K562 (cell line): Measurements from ENCODE around the gene RAB1B. TPM values are rescaled to one million over a fixed set of nuclear protein-coding genes. Genes with fewer than 3 reads are reported as not detected.
A peak's percentile ranks its signal among the peaks of the same experiment; 100 is the strongest.

ENCODE experiments used
- ATAC-seq: fragments of 200-7000 bp; cut with Tn5 transposase; 3 replicates; pipeline ENCODE4 v1.9.1; 2020; ENCODE audit warnings: moderate library complexity
- BruUV-seq: library from RNA; stranded (reverse); fragments of 400-500 nt; replicated peaks from 2 replicates; lab custom pipeline; 2021; lab: Mats Ljungman, UMichigan
- CTCF ChIA-PET: fragments of 300-600 bp; formaldehyde crosslinking; extraction: SDS; loops from one replicate; lab custom pipeline; 2021; ENCODE audit warnings: low intra/inter-chr PET ratio; lab: Yijun Ruan, JAX
- POLR2A ChIA-PET: fragments of 300-600, 350-650 bp; sonication (Branson Sonifier 250); formaldehyde crosslinking; extraction: SDS; loops from one replicate; lab custom pipeline; 2021; ENCODE audit warnings: antibody characterized with exemption, inconsistent platforms; lab: Yijun Ruan, JAX
- DNase-seq, 4 experiments: peaks; one replicate each; pipeline versions ENCODE4 v3.0.0 to v3.0.0-alpha.2; 2011 to 2018; ENCODE audit warnings: low spot score in 3 of 4, mixed read lengths in 3 of 4; ENCODE audit errors: extremely low read depth in 1 of 4
- FAIRE-seq: peaks from 2 replicates; lab custom pipeline; 2011; peaks lifted over from hg19 to GRCh38; lab: Jason Lieb, UNC
- H2AFZ ChIP-seq: 2 replicates; pipeline ENCODE4 v1.6.0; 2011; ENCODE audit warnings: low read depth, low read length, control low read depth, inconsistent platforms
- H3K27ac ChIP-seq: fragments of 200-600 bp; 3 replicates; pipeline ENCODE4 v1.8.0; 2011; ENCODE audit warnings: low read depth, mild to moderate bottlenecking, control low read depth, inconsistent platforms, low read length, moderate library complexity, mixed read lengths; ENCODE audit errors: extremely low read depth
- H3K27me3 ChIP-seq, 2 experiments: fragments of 300-600 bp in 1 of 2; 2 replicates in 1 of 2; 3 replicates in 1 of 2; pipeline versions ENCODE4 v1.6.0 to v1.8.0; 2011; ENCODE audit warnings: inconsistent platforms in 2 of 2, low read length in 2 of 2, mild to moderate bottlenecking in 1 of 2, mixed read lengths in 1 of 2, moderate library complexity in 1 of 2; ENCODE audit not compliant: control insufficient read depth in 2 of 2, insufficient read depth in 2 of 2
- H3K36me3 ChIP-seq: fragments of 300-600 bp; 3 replicates; pipeline ENCODE4 v1.8.0; 2011; ENCODE audit warnings: mild to moderate bottlenecking, low read length, inconsistent platforms; ENCODE audit not compliant: control insufficient read depth, insufficient read depth
- H3K4me1 ChIP-seq, 2 experiments: fragments of 200-600 bp in 1 of 2; replicated peaks in 1 of 2; 2 replicates in 1 of 2; 3 replicates in 1 of 2; pipeline versions ENCODE4 v1.5.1 to v1.8.0; 2011; ENCODE audit warnings: inconsistent platforms in 2 of 2, low read length in 2 of 2, mild to moderate bottlenecking in 1 of 2, mixed read lengths in 1 of 2, moderate library complexity in 1 of 2; ENCODE audit not compliant: control insufficient read depth in 2 of 2, insufficient read depth in 2 of 2
- H3K4me2 ChIP-seq: 2 replicates; pipeline ENCODE4 v1.6.1; 2011; ENCODE audit warnings: low read length, control low read depth, inconsistent platforms, mixed read lengths; ENCODE audit not compliant: insufficient read depth
- H3K4me3 ChIP-seq: fragments of 200-600 bp; sonication (generic), shearing (Covaris generic); 2 replicates; pipeline ENCODE4 v1.5.1; 2016; ENCODE audit warnings: control low read depth, inconsistent platforms
- H3K79me2 ChIP-seq: fragments of 200-600 bp; 3 replicates; pipeline ENCODE4 v1.8.0; 2011; ENCODE audit warnings: low read length, inconsistent platforms; ENCODE audit not compliant: control insufficient read depth, insufficient read depth
- H3K9ac ChIP-seq, 2 experiments: 2 replicates each; pipeline versions ENCODE4 v1.6.0 to v1.6.1; 2011; ENCODE audit warnings: low read depth in 2 of 2, low read length in 2 of 2, control low read depth in 1 of 2, inconsistent platforms in 1 of 2, mild to moderate bottlenecking in 1 of 2, mixed read lengths in 1 of 2; ENCODE audit not compliant: insufficient read depth in 1 of 2
- H3K9me1 ChIP-seq: one replicate; pipeline ENCODE4 v1.6.0; 2011; ENCODE audit warnings: inconsistent platforms, mild to moderate bottlenecking, low read length, moderate library complexity; ENCODE audit not compliant: control insufficient read depth, insufficient read depth
- H3K9me3 ChIP-seq: replicated peaks from 2 replicates; pipeline ENCODE4 v1.5.1; 2011; ENCODE audit warnings: low read depth, low read length, inconsistent platforms; ENCODE audit not compliant: control insufficient read depth, insufficient read depth
- H4K20me1 ChIP-seq: replicated peaks from 2 replicates; pipeline ENCODE4 v1.6.1; 2011; ENCODE audit warnings: low read length, inconsistent platforms, mixed read lengths; ENCODE audit not compliant: control insufficient read depth, insufficient read depth
- HNRNPL ChIP-seq: fragments of 200-400 bp; formaldehyde crosslinking; IDR thresholded peaks from 2 replicates; pipeline ENCODE4 v1.6.1; 2017; ENCODE audit warnings: low read depth, mild to moderate bottlenecking, low read length
- POLR2G ChIP-seq: fragments of 200-400 bp; formaldehyde crosslinking; IDR thresholded peaks from 2 replicates; pipeline ENCODE4 v1.6.1; 2017; ENCODE audit warnings: low read depth, mild to moderate bottlenecking, antibody characterized with exemption, low read length, moderate library complexity
- SPI1 ChIP-seq: IDR thresholded peaks from 2 replicates; pipeline ENCODE4 v1.6.1; 2011; ENCODE audit warnings: low read depth, low read length, control low read depth, borderline replicate concordance
- ZNF696 ChIP-seq: fragments of 250-450 bp; sonication (Bioruptor Pico); conservative IDR thresholded peaks from 2 replicates; pipeline ENCODE4 v1.4.0; 2020; ENCODE audit warnings: mild to moderate bottlenecking, moderate library complexity
- ZNF830 ChIP-seq: fragments of 250-450 bp; sonication (Bioruptor Pico); IDR thresholded peaks from 2 replicates; pipeline ENCODE4 v1.5.0; 2021; ENCODE audit warnings: mild to moderate bottlenecking
- WGBS: fragments of 100-300 bp; shearing (Covaris generic); methylation state at CpG from one replicate; pipeline ENCODE4 v1.1.6; 2016; ENCODE audit warnings: low coverage, mixed read lengths; ENCODE audit not compliant: insufficient coverage; ENCODE audit errors: missing lambda C conversion rate; 5-methylcytosine and 5-hydroxymethylcytosine counted together
- in situ Hi-C: fragments of 300-500 bp; cut with MboI; formaldehyde crosslinking; loops from 4 replicates; pipeline ENCODE4 v1.15.0; 2018; ENCODE audit warnings: inconsistent platforms, mixed read lengths
- intact Hi-C: fragments of 100-400 bp; cut with micrococcal nuclease; formaldehyde crosslinking; loops from 2 replicates; pipeline ENCODE4 v1.14.2; 2022
- polyA plus RNA-seq, 8 experiments: library from polyadenylated mRNA; depleted of rRNA in 4 of 8; stranded (reverse) in 5 of 8; unstranded in 3 of 8; fragments of >200 nt; fragmentation: Nextera tagmentation in 2 of 8; fragmentation: Illumina TruSeq in 1 of 8; extraction: Ambion mirVana in 2 of 8; extraction: Trizol in 1 of 8; gene quantifications; 2 replicates each; pipeline versions ENCODE4 v1.2.1 to v1.2.3, GENCODE V29; 2011 to 2014; ENCODE audit warnings: inconsistent platforms in 1 of 8, missing spikeins in 1 of 8
- total RNA-seq, 7 experiments: library from RNA; depleted of rRNA in 6 of 7; stranded (reverse); fragments of >200 nt in 6 of 7; fragmentation: Illumina TruSeq in 2 of 7; extraction: Trizol in 2 of 7; gene quantifications; 2 replicates each; pipeline versions ENCODE4 v1.2.1 to v1.2.3, GENCODE V29; 2011 to 2021; ENCODE audit warnings: low replicate concordance in 1 of 7
- TF ChIP-seq, protein P1 (sequence below): fragments of 450-650 bp; IDR thresholded peaks from 2 replicates; pipeline ENCODE4 v1.6.1; 2014; ENCODE audit warnings: low read depth, mild to moderate bottlenecking, moderate library complexity, borderline replicate concordance
- TF ChIP-seq, protein P2 (sequence below): fragments of 250-450 bp; sonication (Bioruptor Pico); IDR thresholded peaks from 2 replicates; pipeline ENCODE4 v1.4.0; 2020; ENCODE audit warnings: mild to moderate bottlenecking, moderate library complexity

The RAB1B gene
- total and polyA plus RNA-seq, 9 of the 15 experiments (the other 6 are each of a cell fraction or from before 2014, with no cell fraction given) = 5.6 to 146 (median 98.6) TPM

DNA sequence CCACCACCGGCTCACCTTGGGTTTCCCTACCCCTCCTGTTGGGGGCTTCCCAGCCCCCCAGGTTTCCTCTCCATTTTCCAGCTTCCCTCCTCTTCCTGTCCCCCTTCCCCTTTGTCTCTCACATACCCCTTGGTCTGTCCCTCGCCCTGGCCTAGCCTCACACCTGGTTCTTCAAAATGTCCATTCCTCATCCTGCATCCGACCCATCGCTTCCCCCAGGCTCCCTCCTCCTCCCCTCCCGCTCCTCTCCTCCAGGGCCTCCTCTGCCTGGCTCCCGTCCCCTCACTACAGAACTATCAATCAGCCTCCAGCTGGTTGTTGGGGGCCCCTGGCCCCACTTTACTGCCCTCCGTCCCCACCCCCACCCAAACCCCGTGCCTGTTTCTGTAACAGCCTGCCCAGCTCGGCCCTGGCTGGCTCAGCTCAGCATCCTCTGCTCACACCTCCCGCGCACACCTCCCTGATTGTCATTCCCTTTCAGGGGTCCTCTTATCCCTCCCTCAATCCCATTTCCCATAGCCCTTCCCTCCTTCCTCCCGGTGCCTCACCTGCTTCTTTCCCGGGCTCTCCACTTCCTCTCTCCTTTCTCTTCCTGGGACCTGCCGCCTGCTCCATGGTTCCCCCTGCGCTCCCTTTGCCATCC is 10.8 kb downstream of the RAB1B start:
- H4K20me1 ChIP-seq = peaks cover 19% of the 10 kb centered on the region
- H2AFZ ChIP-seq = no peak overlapping the region
- H3K27ac ChIP-seq = no peak overlapping the region
- intact Hi-C loops (no loop called here), in situ Hi-C loops (no loop called here)
- peaks cover 27% of the 10 kb centered on the region; the same call in 2 of the 3 replicates for H3K36me3 ChIP-seq
- ATAC-seq = no peak
- no peak for FAIRE-seq
- BruUV-seq = no TSS peak
- no peak for DNase-seq
- H3K4me3 ChIP-seq = no peak overlapping the region
- WGBS = 42% methylated on average over 6 of the region's 15 CpGs
- ChIA-PET CTCF (no interaction called here), POLR2A (interaction anchor here (0.6 to 3.0 kb wide), 2 partner anchors 10 to 36 kb away, joined by 6 to 14 read pairs; partner anchors contain the start of gene YIF1A)
- H3K4me2 ChIP-seq = no peak overlapping the region
- no peaks in the 10 kb centered on the region for H3K79me2 ChIP-seq
- H3K4me1 ChIP-seq = peaks cover 2 to 36% of the 10 kb centered on the region in 2 experiments; a peak in 3 of 5 replicates
- peaks cover 4% of the 10 kb centered on the region for H3K9me1 ChIP-seq
- no peaks in the 10 kb centered on the region for H3K27me3 ChIP-seq
- TF ChIP-seq ZNF830 (CRISPR knock-in tag) = no peak
- TF ChIP-seq SPI1 = 0 out of 2 replicates have a peak, but pooled peaks have one; percentile 27
- no peak overlapping the region; a peak in 1 of 4 replicates for H3K9ac ChIP-seq
- no peaks in the 10 kb centered on the region for H3K9me3 ChIP-seq

DNA sequence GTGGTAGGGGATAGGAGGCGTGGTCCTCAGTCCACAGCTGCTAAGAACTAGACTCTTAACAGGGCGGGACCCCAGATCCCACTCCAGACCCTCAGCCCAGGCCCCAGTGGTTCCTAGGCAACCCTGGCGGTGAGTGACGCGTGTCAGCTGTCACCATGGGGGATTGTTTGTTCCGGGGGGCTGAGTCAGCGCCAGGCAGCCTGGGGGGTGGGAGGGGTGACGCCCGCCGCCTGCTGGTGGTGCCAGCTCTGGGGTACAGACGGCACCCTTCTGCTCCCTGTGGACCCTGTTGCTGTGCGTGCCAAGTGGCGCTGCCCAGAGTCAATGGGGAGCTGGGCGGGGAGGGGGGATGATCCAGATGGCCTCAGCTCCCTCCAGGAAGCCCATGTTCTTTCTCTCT is 12.0 kb downstream of the RAB1B start:
- no peak overlapping the region for H3K4me2 ChIP-seq
- DNase-seq = no peak
- H3K27me3 ChIP-seq = no peaks in the 10 kb centered on the region
- H3K79me2 ChIP-seq = no peaks in the 10 kb centered on the region
- no peak overlapping the region for H3K4me3 ChIP-seq
- peaks cover 2 to 46% of the 10 kb centered on the region in 2 experiments; a peak in 3 of 5 replicates for H3K4me1 ChIP-seq
- H3K9me3 ChIP-seq = no peaks in the 10 kb centered on the region
- no peak for ATAC-seq
- no peak overlapping the region for H3K9ac ChIP-seq
- peaks cover 4% of the 10 kb centered on the region for H3K9me1 ChIP-seq
- ChIA-PET CTCF (no interaction called here), POLR2A (interaction anchor here (0.6 to 3.7 kb wide), 7 partner anchors 8 to 62 kb away, joined by 3 to 21 read pairs (median 4); partner anchors contain the start of gene YIF1A)
- H3K27ac ChIP-seq = no peak overlapping the region
- H3K36me3 ChIP-seq = peaks cover 27% of the 10 kb centered on the region; the same call in 2 of the 3 replicates
- H4K20me1 ChIP-seq = peaks cover 19% of the 10 kb centered on the region
- no TSS peak for BruUV-seq
- intact Hi-C loops = no loop called here
- in situ Hi-C loops = no loop called here
- H2AFZ ChIP-seq = no peak overlapping the region
- WGBS = 63% methylated on average over 6 of the region's 14 CpGs
- FAIRE-seq = no peak
- no peak for TF ChIP-seq HNRNPL
- TF ChIP-seq ZNF696 (CRISPR knock-in tag) = no peak
- TF ChIP-seq, protein P1, sequence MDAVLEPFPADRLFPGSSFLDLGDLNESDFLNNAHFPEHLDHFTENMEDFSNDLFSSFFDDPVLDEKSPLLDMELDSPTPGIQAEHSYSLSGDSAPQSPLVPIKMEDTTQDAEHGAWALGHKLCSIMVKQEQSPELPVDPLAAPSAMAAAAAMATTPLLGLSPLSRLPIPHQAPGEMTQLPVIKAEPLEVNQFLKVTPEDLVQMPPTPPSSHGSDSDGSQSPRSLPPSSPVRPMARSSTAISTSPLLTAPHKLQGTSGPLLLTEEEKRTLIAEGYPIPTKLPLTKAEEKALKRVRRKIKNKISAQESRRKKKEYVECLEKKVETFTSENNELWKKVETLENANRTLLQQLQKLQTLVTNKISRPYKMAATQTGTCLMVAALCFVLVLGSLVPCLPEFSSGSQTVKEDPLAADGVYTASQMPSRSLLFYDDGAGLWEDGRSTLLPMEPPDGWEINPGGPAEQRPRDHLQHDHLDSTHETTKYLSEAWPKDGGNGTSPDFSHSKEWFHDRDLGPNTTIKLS = no peak
- TF ChIP-seq POLR2G = peak; percentile 65
- TF ChIP-seq, protein P2, sequence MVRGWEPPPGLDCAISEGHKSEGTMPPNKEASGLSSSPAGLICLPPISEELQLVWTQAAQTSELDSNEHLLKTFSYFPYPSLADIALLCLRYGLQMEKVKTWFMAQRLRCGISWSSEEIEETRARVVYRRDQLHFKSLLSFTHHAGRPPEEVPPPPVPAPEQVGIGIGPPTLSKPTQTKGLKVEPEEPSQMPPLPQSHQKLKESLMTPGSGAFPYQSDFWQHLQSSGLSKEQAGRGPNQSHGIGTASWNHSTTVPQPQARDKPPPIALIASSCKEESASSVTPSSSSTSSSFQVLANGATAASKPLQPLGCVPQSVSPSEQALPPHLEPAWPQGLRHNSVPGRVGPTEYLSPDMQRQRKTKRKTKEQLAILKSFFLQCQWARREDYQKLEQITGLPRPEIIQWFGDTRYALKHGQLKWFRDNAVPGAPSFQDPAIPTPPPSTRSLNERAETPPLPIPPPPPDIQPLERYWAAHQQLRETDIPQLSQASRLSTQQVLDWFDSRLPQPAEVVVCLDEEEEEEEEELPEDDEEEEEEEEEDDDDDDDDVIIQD (CRISPR knock-in tag) = no peak
